Motor neuron (in vitro differentiated cells): Measurements from ENCODE around the gene ABLIM1. TPM values are rescaled to one million over a fixed set of nuclear protein-coding genes. Genes with fewer than 3 reads are reported as not detected.

Experiments used
- ATAC-seq, 8 experiments: fragments of 200-7000 bp; cut with Tn5 transposase; replicated peaks in 6 of 8; 2 replicates each; pipeline ENCODE4 v1.8.0; 2021; ENCODE audit warnings: mild to moderate bottlenecking in 8 of 8, moderate library complexity in 8 of 8
- H3K27ac ChIP-seq, 2 donors: fragments of 250-450 bp; sonication (Bioruptor Pico); 2 replicates each; pipeline ENCODE4 v1.9.0; 2021; ENCODE audit warnings: antibody characterized with exemption in 2 of 2, mild to moderate bottlenecking in 2 of 2, moderate library complexity in 1 of 2
- H3K4me1 ChIP-seq, 2 donors: fragments of 250-450 bp; sonication (Bioruptor Pico); replicated peaks in 1 of 2; 2 replicates each; pipeline ENCODE4 v1.6.1; 2021; ENCODE audit warnings: antibody characterized with exemption in 2 of 2, mild to moderate bottlenecking in 2 of 2, moderate library complexity in 1 of 2
- H3K4me3 ChIP-seq, 5 donors: fragments of 250-450 bp; sonication (Bioruptor Pico); 2 replicates each; pipeline ENCODE4 v1.9.0; 2021; ENCODE audit warnings: antibody characterized with exemption in 5 of 5, mild to moderate bottlenecking in 5 of 5, moderate library complexity in 4 of 5
- WGBS, 10 experiments: fragments of 450-650 bp; shearing (Covaris generic); methylation state at CpG; one replicate each; pipeline ENCODE4 v1.0.0; 2022; 5-methylcytosine and 5-hydroxymethylcytosine counted together
- in situ Hi-C, 9 experiments: fragments of 400-800 bp; cut with MboI; loops; one replicate each; pipeline ENCODE4 v1.15.0; 2021; ENCODE audit warnings: low sequenced_read_pairs in 9 of 9, low pct_unique_long_range_greater_than_20kb in 2 of 9; ENCODE audit not compliant: unreplicated experiment in 9 of 9
- total RNA-seq, 8 experiments: library from RNA; unstranded; fragments of 300-600 nt; gene quantifications; 2 replicates each; pipeline versions ENCODE4 v1.2.3 to v1.2.4, GENCODE V29; 2022

ABLIM1 gene
- total RNA-seq, 8 experiments from 2014 or later: 14.2 to 129 (median 32.4) TPM

- no peak for ATAC-seq
- H3K4me1 ChIP-seq: peaks cover 0 to 11% of the 10 kb centered on the region in 2 donors
- in situ Hi-C loops: loop anchor here in 2 of 9 experiments (25.0 kb wide), 1 partner anchor 88 kb away; no protein-coding TSS in a partner anchor
These were observed 258.0 kb downstream of the ABLIM1 start for GRCh38 chr10:114400091-114400490.

GRCh38 chr10:114399576-114399975 is 258.5 kb downstream of the ABLIM1 start:
- Histone ChIP-seq H3K4me3 (no peak overlapping the region), H3K27ac (no peak overlapping the region), H3K4me1 (peaks cover 0 to 11% of the 10 kb centered on the region in 2 donors)
- no peak for ATAC-seq
- in situ Hi-C loops: no loop called here
- 32 to 100% (median 91%) methylated on average over 1 to 6 of the region's 6 CpGs; no CpG with 5 or more reads in 1 of the 10 experiments for WGBS, 10 experiments

More at GRCh38 chr10:114400091-114400490, 258.0 kb downstream of the ABLIM1 start:
- no peak overlapping the region for H3K27ac ChIP-seq
- no peak overlapping the region for H3K4me3 ChIP-seq
- WGBS, 10 experiments: 63 to 100% (median 86%) methylated on average over 1 to 2 of the region's 3 CpGs; no CpG with 5 or more reads in 5 of the 10 experiments

DNA sequence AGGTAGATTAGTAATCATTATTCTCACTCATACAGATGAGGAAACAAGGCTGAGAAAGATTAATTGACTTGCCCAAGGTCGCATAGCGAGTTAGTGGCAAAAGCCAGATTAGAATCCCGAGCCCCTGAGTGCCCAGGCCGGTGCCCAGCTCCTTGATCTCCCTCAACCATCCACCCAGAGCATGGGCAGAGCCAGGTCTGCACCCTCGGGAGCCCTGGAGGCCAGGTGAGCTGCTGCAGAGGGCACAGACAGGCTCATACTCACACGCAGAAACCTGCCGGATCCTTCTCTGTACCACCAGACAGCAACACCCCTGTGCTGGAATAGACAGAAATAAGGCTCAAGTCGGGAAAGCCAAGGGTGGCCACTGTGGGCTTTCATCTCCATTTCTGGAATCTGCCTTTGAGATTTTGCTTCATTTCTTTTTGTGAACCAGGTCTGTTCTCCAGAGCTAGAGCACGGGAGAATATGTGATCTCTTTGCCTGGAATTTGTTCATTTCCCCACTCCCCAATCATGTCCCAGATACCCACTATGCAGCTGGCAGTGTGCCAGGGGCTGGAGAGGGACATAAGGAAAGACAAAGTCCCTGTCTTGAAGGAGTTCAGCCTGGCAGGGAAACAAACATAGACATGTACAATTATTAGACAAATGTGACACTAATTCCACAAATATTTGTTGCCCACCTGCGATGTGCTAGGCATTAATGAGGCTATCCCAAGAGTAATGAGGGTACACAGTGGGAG is 259.3 kb downstream of the ABLIM1 start:
- no peak overlapping the region for H3K4me3 ChIP-seq
- no peak overlapping the region for H3K27ac ChIP-seq
- H3K4me1 ChIP-seq: peaks cover 0 to 11% of the 10 kb centered on the region in 2 donors
- WGBS, 10 experiments: 25 to 91% (median 71%) methylated on average over 1 to 6 of the region's 10 CpGs; no CpG with 5 or more reads in 1 of the 10 experiments
- in situ Hi-C loops: no loop called here
- no peak for ATAC-seq

- ATAC-seq: peak in 3 of 8 experiments; percentile 55 to 70 (median 67)
- Histone ChIP-seq H3K27ac (no peak overlapping the region), H3K4me1 (peaks cover 0 to under 1% of the 10 kb centered on the region in 2 donors), H3K4me3 (no peak overlapping the region)
- 0 to 100% (median 76%) methylated on average over 1 to 3 of the region's 6 CpGs; no CpG with 5 or more reads in 2 of the 10 experiments for WGBS, 10 experiments
- in situ Hi-C loops: no loop called here
These were observed 260.4 kb downstream of the ABLIM1 start for GRCh38 chr10:114397651-114398145.

- Histone ChIP-seq H3K4me3 (no peak overlapping the region), H3K4me1 (no peaks in the 10 kb centered on the region), H3K27ac (no peak overlapping the region)
- ATAC-seq: no peak
- in situ Hi-C loops: no loop called here
- WGBS, 10 experiments: 0 to 100% (median 96%) methylated on average over 1 to 2 of the region's 2 CpGs; no CpG with 5 or more reads in 2 of the 10 experiments
These were observed 261.6 kb downstream of the ABLIM1 start for GRCh38 chr10:114396464-114396863.

DNA sequence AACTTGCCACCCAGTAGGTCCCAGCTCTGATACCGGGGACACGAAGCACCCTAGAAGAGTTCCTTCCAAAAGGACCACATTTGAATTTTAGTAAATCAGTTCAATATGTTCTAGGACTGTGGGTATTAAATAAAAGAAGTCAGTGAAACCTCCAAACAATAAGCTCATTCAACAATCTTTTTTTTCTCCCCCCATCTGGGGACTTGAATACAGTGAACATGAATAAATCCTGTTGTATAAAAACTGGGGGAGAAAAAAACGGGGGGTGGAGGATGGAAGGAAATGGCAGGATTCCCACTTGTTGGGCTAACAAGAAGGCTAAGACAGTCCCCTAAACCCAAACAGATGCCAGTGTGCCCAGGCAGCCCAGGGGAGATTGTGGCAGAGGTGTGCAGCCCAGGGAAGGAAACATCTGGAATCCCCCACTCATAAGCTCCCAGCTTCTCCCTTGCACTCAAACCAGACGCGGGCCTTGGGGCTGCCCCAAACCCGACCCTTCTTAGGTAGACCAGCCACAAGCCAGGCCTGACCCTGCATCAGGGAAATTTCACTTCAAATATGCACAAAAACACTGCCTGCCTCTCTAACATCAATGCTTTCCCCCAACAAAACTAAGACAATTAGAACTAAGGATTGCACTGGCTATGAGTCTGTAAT is 262.6 kb downstream of the ABLIM1 start:
- 37 to 100% (median 90%) methylated on average over 2 to 4 of the region's 6 CpGs; no CpG with 5 or more reads in 4 of the 10 experiments for WGBS, 10 experiments
- no peak overlapping the region for H3K27ac ChIP-seq
- no peak overlapping the region for H3K4me3 ChIP-seq
- ATAC-seq: no peak
- H3K4me1 ChIP-seq: no peaks in the 10 kb centered on the region
- in situ Hi-C loops: no loop called here

GRCh38 chr10:114394531-114394930 is 263.5 kb downstream of the ABLIM1 start:
- in situ Hi-C loops: no loop called here
- no peak overlapping the region for H3K4me3 ChIP-seq
- peak in 3 of 8 experiments; percentile 8 to 62 (median 45) for ATAC-seq
- H3K4me1 ChIP-seq: no peaks in the 10 kb centered on the region
- no peak overlapping the region for H3K27ac ChIP-seq
- 30 to 100% (median 82%) methylated on average over 2 to 3 of the region's 6 CpGs; no CpG with 5 or more reads in 7 of the 10 experiments for WGBS, 10 experiments

- no peak for ATAC-seq
- H3K27ac ChIP-seq: no peak overlapping the region
- WGBS, 10 experiments: 49 to 100% (median 93%) methylated on average over 1 to 3 of the region's 7 CpGs; no CpG with 5 or more reads in 6 of the 10 experiments
- in situ Hi-C loops: no loop called here
- H3K4me1 ChIP-seq: no peaks in the 10 kb centered on the region
- no peak overlapping the region for H3K4me3 ChIP-seq
These were observed 264.2 kb downstream of the ABLIM1 start for GRCh38 chr10:114393886-114394285.

DNA sequence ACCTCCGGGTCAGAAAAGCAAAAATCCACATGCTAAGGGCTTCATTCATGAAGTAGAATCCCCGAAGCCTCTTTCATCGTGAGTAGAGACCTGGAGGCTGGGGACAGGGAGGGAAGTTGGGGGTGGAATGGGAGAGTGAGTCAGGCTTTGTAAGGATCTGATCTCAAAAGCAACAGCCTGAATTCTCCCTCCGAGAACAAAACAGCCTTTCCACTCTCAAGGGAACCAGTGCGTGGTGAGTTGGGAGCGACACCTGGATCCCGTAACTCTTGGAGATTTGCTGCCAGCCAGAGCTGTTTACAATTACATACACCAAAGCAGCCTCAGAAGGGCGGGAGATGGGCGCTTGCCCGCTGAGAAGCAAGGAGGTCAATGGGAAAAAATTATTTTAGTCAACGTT is 264.6 kb downstream of the ABLIM1 start:
- no peak for ATAC-seq
- Histone ChIP-seq H3K4me3 (no peak overlapping the region), H3K27ac (no peak overlapping the region), H3K4me1 (no peaks in the 10 kb centered on the region)
- in situ Hi-C loops: no loop called here
- WGBS, 10 experiments: 39 to 86% (median 67%) methylated on average over 1 to 11 of the region's 11 CpGs; no CpG with 5 or more reads in 5 of the 10 experiments

DNA sequence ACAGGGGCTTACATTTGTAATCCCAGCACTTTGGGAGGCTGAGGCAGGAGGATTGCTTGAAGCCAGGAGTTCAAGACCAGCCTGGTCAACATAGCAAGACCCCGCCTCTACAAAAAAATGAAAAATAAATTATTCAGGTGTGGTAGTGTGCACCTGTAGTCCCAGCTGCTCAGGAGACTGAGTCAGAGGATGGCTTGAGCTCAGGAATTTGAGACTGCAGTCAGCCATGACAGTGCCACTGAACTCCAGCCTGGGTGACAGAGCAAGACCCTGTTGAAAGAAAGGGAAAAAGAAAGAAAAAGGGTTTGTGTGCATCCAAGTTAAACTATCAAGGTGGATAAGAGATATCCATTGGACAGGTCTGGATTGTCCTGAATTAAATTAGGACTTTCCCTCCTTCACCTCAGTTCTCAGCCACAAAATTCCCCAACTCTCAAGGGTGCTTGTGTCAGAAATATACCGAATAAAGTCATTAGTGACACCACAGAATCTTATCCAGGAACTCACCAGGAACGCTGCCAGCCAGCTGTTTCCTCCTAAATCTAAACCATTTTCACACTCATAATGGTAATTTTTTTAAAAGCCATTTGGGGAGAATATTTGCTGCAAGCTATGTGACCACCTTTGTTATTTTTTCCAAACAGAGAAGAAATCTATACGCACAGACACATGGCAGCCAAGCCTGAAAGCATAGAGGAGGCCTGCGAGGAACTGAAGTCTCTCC is 265.8 kb downstream of the ABLIM1 start:
- WGBS, 10 experiments: 20 to 100% (median 83%) methylated on average over 1 to 5 of the region's 5 CpGs; no CpG with 5 or more reads in 1 of the 10 experiments
- H3K4me1 ChIP-seq: no peaks in the 10 kb centered on the region

GRCh38 chr10:114391599-114391998 is 266.5 kb downstream of the ABLIM1 start:
- ATAC-seq: no peak
- in situ Hi-C loops: no loop called here
- no peak overlapping the region for H3K27ac ChIP-seq
- H3K4me1 ChIP-seq: no peaks in the 10 kb centered on the region
- 40 to 100% (median 94%) methylated on average over 1 to 5 of the region's 5 CpGs; no CpG with 5 or more reads in 3 of the 10 experiments for WGBS, 10 experiments
- no peak overlapping the region for H3K4me3 ChIP-seq

More for the DNA sequence above, 265.8 kb downstream of the ABLIM1 start:
- H3K27ac ChIP-seq: no peak overlapping the region
- in situ Hi-C loops: no loop called here
- H3K4me3 ChIP-seq: no peak overlapping the region
- ATAC-seq: no peak

GRCh38 chr10:114389426-114389825 is 268.6 kb downstream of the ABLIM1 start:
- 53 to 100% (median 83%) methylated on average over 1 to 5 of the region's 5 CpGs; no CpG with 5 or more reads in 4 of the 10 experiments for WGBS, 10 experiments
- in situ Hi-C loops: no loop called here
- Histone ChIP-seq H3K4me1 (no peaks in the 10 kb centered on the region), H3K4me3 (no peak overlapping the region), H3K27ac (no peak overlapping the region)
- peak in 1 of 8 experiments; percentile 16 for ATAC-seq
